Mucosa of gallbladder (tissue), 1 donor: ENCODE results near the gene UXT. TPM values are rescaled to one million over a fixed set of nuclear protein-coding genes. Genes with fewer than 3 reads are reported as not detected.
A peak's percentile ranks its signal among the peaks of the same experiment; 100 is the strongest.

Experiments used
- DNase-seq: peaks from one replicate; pipeline ENCODE4 v3.0.0-alpha.2; 2020; ENCODE audit warnings: low spot score
- total RNA-seq: library from RNA; stranded (reverse); gene quantifications from one replicate; pipeline ENCODE4 v1.2.1, GENCODE V29; 2021
- donor health status: DM: no; HTN: no; CAD: no.

UXT gene
- total RNA-seq, 1 donor from 2014 or later = 81.8 TPM

DNA sequence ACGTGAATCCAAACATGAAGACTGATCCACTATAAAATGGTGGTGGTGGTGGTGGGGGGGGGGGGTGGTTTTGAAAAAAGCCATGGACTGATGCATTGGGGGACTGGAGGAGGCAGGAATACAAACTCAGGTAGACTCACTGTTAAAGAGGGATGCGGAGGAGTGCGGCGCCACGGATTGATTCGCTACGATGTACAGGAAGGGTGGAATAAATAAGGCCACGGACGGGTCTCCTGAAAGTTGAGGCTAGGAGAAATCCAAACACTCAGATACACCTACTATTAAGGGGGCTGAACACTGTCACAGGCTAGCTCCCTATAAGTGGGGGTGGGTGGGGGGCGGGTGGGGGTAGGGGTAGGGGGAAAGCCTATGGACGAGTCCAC lies 9.2 kb downstream of the UXT start:
- DNase-seq = no peak

DNA sequence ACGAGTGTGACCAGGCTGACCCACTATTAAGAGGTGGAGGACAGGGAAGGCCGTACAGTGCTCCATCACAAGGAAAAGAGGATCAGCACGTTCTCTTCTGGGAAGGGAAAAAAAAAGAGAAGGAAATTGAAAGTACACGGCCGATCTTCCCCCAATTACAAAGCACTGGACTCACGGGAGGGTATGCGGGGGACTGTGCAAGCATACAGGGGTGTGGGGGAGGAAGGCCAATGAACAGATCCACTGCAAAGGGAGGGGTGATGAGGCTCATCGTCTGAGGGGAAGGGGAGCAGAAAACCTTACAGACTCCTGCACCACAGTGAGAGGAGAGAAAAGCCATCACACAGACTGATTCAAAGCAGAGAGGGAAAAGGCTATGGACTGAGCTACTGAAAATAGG lies 9.7 kb downstream of the UXT start:
- DNase-seq = no peak

DNA sequence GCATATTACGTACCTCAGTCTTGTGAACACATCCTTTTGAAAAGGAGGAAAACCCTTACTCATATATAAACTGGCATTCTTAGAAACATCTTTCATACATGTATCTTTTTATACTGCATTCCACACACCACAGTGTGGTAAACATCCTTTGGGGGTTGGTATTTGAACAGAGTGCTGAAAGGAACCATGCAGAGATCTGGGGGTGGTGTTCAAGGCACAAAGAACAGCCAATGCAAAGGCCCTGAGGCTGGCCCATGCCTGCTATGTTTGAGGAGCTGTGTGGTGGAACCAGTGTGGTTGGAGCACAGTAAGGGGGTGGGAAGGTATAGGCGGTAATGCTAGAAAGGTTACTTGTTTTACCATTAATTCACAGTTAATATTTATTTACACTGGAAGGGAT lies 10.6 kb downstream of the UXT start:
- DNase-seq = no peak

DNA sequence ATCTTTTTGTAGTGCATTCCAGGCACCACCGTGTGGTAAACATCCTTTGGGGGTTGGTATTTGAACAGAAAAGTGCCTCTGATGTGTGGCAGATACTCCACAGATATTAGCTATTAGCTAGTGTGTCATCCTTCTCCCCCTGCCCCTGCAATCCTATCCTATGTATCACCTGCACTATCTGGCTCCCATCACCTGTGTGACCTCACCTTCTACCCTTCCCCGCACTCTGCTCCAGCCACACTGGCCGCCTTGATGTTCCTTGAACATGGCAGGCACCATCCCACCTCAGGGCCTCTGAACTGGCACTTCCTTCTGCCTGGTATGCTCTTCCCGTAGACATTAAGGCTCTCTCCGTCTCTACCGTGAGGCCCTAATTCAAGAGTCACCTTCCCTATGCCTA lies 12.3 kb downstream of the UXT start:
- no peak for DNase-seq

DNA sequence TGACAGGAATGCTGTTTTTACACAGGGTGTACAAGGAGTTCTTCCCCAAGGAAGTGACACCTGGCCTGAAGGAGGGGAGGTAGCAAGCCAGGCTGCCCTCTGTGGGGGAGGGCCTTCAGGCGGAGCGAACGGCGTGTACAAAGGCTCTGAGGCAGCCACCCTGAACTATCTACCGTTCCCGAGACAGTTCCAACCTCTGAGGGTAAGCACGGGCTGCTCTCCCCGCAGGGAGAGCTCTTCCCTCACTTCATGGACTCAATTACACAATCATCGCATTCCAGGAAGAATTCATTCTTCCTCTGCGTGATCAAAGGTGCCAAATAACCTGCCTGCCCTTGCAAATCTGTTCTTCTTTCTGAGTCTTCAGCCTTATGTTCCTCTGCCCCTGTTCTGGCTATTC lies 13.4 kb downstream of the UXT start:
- no peak for DNase-seq

DNA sequence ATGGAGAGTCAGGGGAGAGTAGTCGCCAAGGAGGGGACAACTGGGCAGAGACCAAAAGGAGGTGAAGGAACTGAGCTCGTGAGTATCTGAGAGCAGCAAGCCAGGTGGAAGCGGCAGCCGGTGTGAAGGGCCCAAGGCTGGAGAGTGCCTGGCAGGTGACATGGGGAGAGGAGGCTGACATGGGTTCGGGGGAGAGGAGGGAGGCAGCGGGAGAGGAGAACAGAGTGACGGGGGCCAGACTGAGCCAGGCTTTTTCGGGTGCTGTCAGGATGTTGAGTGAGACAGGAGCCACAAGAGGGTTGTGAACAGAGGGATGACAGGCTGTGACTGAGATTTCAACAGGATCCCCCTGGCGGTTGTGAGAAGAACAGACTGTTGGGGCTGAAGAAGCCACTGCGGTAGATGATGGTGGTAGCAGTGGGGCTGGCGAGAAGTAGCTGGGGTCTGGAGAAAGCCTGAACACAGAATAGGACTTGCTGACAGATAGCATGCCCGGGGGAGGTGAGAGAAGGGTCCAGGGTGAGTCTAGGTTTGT lies 14.4 kb downstream of the UXT start:
- DNase-seq = no peak

DNA sequence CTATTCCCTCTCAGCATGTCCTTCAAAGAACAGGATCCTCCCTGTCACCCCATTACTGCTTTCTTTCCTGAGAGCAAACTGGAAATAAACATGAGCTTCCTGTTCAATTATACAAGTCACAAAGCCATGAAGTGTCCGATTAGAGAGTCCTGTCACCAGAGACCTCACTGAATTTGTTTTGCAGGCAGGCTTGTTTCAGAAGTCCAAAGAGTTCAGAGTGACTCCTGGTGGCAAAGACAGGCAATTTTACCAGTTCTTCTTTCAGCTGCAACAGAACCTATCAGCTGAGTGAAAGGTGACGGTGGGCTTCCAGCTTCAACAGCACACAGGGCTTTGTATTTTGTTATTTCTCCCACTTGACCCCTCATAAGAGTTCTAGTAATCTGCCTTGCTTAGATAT lies 15.1 kb downstream of the UXT start:
- no peak for DNase-seq

DNA sequence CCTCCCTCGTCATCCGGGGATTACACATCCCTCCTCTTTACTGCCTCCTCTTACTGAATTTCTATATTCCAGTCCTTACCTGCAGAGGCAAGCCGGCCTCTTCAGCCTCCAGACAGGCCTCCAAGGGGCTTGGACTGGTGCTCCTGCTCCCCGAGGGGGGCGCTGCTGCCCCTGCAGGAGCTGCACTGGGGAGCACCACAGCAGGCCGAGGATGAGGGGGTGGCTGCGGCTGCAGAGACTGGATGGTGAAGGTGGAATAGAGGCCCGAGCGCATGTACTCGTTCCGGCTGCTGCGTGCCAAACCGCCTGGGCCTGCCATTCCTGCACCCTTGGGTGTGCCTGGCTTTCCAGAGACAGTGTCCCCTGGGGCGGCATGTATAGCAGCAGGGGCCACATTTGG lies 20.2 kb downstream of the UXT start:
- DNase-seq = no peak

DNA sequence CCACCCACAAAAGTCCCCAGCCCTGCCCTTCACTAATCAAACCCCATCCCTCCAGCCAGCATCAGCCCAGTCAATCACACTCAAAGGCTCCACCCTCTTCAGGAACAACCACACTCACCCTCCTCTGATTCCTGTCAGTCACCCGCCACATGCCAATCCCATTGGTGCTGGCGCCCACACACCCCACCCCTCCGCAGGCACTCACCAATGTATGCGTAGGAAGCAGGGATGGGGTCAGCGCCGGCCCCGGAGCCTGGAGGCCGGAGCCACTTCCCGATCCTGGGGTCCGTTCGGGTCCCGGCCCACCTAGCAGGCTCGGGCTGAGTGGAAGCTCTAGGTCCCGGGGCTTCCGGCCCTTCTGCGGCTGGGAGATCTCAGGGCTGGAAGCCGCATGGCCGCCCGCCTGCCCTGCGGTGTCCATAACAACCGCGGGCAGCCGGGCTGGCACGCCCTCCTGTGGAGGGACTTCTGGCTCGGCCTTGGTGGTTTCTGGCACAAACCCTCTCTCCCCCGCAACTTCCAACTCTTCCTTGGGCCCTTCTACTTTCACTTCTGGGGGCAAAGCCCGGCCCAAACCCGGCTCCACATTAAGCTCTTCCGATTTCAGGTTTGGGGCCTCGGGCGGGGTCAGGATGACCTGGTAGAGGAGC lies 21.3 kb downstream of the UXT start:
- peak; percentile 29 for DNase-seq

DNA sequence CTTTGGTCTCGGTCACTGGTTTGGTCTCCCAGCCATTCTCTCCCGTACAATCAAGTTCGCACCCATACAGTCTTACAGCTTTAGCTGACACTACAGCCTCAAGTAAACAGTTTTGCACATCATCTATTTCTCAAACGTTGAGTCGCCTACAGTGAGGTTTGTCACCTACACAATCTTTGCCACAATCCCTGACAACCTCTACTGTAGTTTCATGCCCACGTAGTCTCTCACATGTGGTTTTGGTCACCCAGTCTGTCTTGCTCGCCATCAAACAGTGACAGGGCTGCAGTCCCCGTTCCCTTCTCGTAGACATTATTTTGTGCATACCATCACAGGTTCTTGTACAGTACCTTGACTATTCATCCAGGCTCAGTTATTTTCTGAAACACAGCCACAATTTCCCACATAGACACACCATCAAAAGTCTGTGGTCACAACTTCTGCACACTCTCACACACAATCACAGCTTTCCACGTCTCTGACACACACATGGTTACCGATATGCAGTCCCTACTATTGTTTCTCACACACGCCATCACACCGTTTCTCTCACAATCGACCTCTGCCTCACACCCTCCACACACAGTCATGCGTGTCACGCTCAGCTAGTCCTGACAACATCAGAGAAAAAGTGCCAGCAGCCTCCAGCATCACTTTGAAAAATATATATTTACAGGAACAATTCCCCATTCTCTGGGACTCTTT lies 24.0 kb downstream of the UXT start:
- no peak for DNase-seq

DNA sequence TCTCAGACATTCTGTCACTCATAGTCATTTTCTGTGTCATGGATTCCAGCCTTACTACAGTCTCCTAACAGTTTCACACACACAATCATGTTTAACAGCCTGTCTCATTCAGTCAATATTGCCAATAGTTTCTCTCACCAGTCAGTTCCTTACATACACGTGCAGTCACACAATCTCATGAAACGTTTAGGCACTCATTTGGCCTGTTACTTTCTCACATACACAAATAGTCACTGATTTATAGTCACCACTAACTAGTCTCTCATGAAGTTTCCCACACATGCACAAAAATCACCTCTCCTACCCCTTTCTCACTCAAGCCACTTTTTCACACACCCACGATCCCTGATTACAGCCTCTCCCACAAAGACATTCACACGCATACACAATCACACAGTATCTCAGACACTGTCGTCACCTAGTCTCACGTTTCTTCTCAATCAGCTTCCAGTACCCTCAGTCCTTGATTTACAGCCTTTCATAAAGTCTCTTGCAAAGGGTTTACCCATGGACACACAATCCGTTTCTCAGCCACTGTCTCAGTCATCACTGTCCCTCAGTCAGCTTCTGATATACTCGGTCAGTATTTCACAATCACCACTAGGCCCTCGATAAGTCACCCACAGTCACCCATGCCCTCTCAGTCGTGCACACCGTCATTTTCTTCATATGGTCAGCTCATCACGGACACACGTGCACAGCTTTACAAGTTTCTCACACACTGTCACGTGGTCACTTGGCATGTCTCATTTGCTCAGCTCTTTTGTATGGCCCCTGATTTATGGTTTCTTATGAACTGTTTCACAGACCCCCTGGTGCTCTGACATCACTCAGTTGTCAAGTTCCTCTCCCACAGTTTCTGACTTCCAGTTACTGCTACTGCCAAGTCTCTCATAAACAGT lies 25.0 kb downstream of the UXT start:
- DNase-seq = no peak

DNA sequence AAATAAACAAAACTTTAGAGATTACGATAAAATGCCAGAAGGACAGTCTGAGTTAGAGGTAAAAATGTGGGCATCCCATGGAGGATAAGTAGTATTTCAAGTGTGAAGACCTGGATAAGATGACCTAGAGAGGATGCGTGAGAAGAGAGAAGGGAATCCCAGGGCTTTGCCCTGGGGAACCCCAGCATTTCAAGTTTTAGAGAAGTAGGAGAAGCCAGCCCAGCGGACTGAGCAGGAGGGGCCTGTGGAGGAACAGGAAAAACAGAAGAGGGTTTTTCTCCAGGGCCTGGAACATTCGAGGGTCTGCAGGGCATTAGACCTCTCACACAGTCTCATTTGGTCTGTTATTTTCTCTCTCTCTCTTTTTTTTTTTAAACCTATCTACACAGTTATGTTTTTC lies 26.3 kb downstream of the UXT start:
- DNase-seq = no peak

DNA sequence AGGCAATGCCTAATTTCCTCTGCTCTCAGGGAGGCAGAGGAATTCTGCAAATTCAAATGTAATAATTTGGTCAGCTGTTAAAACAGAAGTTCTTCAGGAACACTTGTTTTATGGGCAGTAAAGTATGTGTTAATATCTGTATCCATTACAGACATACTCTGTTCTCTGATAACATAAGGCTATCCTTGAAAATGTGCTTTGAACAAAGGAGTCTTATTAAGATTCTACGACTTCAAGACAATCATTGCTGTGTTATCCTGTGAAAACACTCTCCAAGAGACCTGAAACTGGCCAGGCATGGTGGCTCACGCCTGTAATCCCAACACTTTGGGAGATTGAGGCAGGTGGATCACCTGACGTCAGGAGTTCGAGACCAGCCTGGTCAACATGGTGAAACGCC lies 27.3 kb downstream of the UXT start:
- DNase-seq = no peak

DNA sequence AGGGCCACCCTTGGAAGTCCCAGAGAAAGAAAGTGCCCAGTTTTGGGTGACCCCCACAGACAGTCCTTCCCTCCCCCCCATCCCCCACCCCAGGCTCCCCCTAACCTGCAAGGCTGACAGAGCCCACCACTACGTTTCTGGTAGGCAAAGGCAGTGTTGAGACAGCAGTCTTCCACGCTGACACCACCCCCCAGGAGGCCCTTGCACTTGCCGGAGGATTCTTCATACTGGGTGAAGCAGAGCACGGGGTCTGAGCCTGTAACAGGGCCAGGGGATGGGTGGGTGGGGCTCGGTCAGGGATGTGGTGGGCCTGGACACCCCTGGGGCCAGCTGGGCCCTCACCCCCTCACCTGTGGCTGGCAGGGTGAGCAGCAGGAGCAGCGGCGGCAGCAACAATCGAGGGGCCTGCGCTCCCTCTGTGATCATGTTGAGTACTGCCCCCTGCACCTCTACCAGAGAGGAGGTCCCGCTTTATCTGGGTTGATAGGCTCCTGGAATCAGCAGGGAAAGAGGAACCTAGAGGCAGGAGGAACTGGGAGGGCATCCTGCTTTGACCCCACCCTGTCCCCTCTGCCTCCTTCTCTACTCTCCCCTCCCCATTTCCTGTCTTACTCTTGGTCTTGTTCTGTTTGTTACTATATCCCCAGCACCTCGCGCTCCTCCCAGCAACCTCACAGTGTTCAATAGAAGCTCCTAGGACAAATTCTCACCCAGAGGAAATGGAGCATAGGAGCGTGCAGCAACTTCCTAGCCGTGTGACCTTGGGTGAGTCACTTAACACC lies 29.4 kb downstream of the UXT start, which contains the start of gene CFP:
CFP (minus strand) TSS at position 512 of the 782 bp plus-strand sequence; CDS start at position 426, 86 bp downstream.
- DNase-seq = no peak

DNA sequence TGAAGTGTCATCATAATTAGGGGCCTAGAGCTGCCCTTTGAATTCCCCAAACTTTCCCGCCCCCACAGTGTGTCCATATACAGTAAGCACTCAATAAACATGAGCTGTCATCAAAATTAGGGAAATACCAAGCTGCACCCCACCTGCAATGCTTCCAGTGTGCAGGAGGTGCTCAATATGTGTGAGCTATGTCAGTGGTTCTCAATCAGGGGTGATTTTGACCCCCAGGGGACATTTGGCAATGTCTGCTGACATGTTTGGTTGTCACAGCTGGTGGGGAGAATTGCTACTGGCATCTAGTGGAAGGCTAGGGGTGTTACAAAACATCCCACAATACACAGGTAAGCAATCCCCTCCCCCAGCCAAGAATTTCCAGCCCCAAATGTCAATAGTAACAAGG lies 30.0 kb downstream of the UXT start:
- no peak for DNase-seq

DNA sequence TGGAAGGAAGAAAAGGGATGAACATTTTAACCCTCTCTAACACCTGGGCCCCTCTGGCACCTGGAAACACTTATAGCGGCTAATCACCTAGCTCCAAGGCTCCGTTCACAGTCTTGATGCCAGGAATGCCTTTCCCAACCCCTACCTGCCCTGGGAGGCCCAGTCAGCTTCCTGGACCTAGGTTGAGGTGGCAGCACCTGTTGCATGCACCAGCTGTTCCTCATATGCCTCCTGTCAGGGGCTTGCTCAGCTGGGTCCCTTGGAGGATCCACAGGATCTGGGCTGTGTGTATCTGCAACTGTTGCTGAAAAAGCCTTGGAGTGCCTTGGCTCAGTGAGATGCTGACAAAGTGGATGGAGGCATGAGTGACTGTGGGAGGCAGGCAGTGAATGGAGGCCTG lies 33.6 kb downstream of the UXT start:
- DNase-seq = no peak

DNA sequence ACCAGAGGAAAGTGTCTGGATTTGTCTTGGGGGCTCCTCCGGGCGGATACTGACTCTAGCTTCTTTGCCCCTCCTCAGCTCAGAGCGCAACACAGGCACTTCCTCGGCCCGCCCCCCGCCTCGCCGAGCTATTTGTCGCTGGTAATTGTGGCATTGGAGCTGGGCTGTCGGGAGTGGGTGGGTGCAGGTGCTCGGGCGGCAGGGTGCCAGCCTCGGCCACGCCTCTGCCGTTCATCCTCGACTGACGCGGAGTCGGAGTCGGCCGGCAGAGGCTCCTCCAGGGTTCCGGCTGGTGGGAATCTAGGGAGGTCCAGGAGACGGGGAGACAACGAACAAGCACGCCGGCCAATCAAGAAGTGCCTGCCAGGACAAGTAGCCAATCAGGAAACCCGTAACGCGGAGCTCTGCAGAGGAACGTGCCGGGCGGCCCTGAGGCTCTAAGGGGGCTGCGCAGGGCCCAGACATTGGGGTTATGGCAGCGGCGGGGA lies 35.4 kb downstream of the UXT start:
- peak; percentile 48 for DNase-seq

DNA sequence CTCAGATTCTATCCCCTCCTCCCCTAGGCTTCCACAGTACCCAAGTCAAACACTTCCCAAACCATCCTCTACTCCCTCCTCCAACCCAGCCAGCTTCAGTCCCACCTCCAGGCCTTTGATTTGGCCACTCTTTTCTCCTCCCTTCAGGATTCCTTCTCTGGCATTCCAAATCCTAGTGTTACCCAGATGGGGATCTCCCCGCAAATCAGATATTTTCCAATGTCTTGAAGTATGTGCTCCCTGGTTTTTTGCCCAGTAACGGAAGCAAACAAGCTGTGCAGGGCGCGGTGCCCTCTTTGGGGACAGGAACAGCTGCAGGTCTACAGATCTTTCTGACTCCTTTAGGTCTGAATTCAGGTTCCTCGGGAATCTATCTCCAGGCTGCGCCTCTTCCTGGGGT lies 37.1 kb downstream of the UXT start:
- DNase-seq = no peak

DNA sequence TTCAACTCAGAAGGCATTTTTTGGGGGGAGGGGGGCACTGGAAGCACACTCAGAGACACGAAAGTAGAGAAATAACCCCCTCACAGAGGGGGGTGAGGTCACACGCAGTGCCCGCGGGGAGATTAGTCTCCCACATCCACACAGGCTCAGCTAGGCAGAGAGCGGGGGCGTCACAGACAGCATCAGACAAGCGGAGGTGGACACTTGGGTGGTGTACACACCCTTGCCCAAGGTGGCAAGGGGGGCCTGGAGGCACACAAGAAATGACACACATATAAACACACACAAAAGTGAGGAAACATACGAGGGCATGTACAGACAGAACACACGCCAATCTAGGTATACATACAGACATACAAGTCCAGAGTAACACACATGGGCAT lies 38.7 kb downstream of the UXT start:
- no peak for DNase-seq

DNA sequence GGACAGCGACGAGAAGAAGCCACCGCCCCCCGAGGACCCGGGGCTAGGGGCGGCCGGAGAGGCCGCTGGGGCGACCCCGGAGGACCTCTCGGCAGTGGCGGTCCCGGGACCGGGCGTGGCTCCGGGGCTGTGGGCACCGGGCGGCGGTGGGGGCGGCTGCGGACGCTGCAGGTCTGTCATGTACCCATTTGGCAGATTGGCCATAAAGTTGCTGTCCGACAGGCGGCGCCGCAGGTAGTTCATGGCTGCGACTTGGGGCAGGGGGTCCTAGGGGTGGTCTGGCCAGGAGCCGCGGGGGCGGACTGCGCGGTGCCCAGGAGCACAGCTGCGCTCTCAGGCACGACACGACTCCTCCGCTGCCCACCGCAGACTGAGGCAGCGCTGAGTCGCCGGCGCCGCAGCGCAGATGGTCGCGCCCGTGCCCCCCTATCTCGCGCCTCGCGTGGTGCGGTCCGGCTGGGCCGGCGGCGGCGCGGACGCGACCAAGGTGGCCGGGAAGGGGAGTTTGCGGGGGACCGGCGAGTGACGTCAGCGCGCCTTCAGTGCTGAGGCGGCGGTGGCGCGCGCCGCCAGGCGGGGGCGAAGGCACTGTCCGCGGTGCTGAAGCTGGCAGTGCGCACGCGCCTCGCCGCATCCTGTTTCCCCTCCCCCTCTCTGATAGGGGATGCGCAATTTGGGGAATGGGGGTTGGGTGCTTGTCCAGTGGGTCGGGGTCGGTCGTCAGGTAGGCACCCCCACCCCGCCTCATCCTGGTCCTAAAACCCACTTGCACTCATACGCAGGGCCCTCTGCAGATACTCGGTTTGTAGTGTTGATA lies 39.3 kb downstream of the UXT start, which contains the start of gene SYN1:
SYN1 (minus strand) TSS at position 372 of the 817 bp plus-strand sequence; CDS start at position 243, 129 bp downstream.
- peak; percentile 71 for DNase-seq
